MCF 10A (cell line): ENCODE data around the gene CDH12. TPM values are rescaled to one million over a fixed set of nuclear protein-coding genes. Genes with fewer than 3 reads are reported as not detected.
A peak's percentile ranks its signal among the peaks of the same experiment; 100 is the strongest.
"Not testable (repeated sequence)": the region's sequence is repeated elsewhere in the genome, so short reads cannot be mapped to it uniquely, and the experiment has no call there.

ENCODE experiments used
- BruUV-seq: library from RNA; stranded (reverse); fragments of 400-500 nt; replicated peaks from 2 replicates; lab custom pipeline; 2021; lab: Mats Ljungman, UMichigan
- CTCF ChIA-PET: fragments of 300-600 bp; sonication (Branson Sonifier 250); formaldehyde crosslinking; extraction: SDS; loops from one replicate; lab custom pipeline; 2021; ENCODE audit warnings: antibody characterized with exemption, inconsistent platforms; lab: Yijun Ruan, JAX
- POLR2A ChIA-PET: fragments of 300-600, 350-650 bp; sonication (Branson Sonifier 250); formaldehyde crosslinking; extraction: SDS; loops from one replicate; lab custom pipeline; 2020; ENCODE audit warnings: antibody characterized with exemption, inconsistent platforms; lab: Yijun Ruan, JAX
- DNase-seq: peaks from one replicate; pipeline ENCODE4 v3.0.0-alpha.2; 2018; ENCODE audit not compliant: unreplicated experiment
- H3K27ac Mint-ChIP-seq: one replicate; pipeline ENCODE4 v1.8.0; 2022; ENCODE audit warnings: mild to moderate bottlenecking, low read depth, mixed read lengths; ENCODE audit not compliant: unreplicated experiment
- H3K27me3 Mint-ChIP-seq: one replicate; pipeline ENCODE4 v1.8.0; 2022; ENCODE audit warnings: mixed read lengths; ENCODE audit not compliant: insufficient read depth, unreplicated experiment
- H3K36me3 Mint-ChIP-seq: one replicate; pipeline ENCODE4 v1.8.0; 2022; ENCODE audit warnings: mild to moderate bottlenecking, moderate library complexity, mixed read lengths; ENCODE audit not compliant: insufficient read depth, unreplicated experiment
- H3K4me1 Mint-ChIP-seq: one replicate; pipeline ENCODE4 v1.8.0; 2022; ENCODE audit warnings: mixed read lengths; ENCODE audit not compliant: insufficient read depth, unreplicated experiment
- H3K4me3 Mint-ChIP-seq: one replicate; pipeline ENCODE4 v1.8.0; 2022; ENCODE audit warnings: mild to moderate bottlenecking, moderate library complexity, mixed read lengths; ENCODE audit not compliant: unreplicated experiment
- H3K9me3 Mint-ChIP-seq: one replicate; pipeline ENCODE4 v1.8.0; 2022; ENCODE audit warnings: mixed read lengths; ENCODE audit not compliant: unreplicated experiment
- CTCF ChIP-seq: fragments of 200-600 bp; IDR thresholded peaks from one replicate; pipeline ENCODE4 v1.8.0; 2022; ENCODE audit warnings: antibody characterized with exemption, mild to moderate bottlenecking; ENCODE audit not compliant: unreplicated experiment
- intact Hi-C: fragments of 100-400 bp; cut with micrococcal nuclease; formaldehyde crosslinking; loops from 2 replicates; pipeline ENCODE4 v1.14.1; 2022
- total RNA-seq: library from RNA; stranded (reverse); gene quantifications from 2 replicates; pipeline ENCODE4 v1.2.3, GENCODE V29; 2022

Gene CDH12
- total RNA-seq, 1 experiment from 2014 or later: not detected

GRCh38 chr5:22896152-22896551, 43.0 kb upstream of the CDH12 start:
- H3K9me3 Mint-ChIP-seq: peaks cover 10% of the 10 kb centered on the region
- ChIA-PET CTCF (no interaction called here), POLR2A (interaction anchor here (1.2 to 3.8 kb wide), 3 partner anchors 12 to 132 kb away, joined by 4 to 27 read pairs (median 6); no protein-coding TSS in a partner anchor)
- no peak overlapping the region for H3K4me3 Mint-ChIP-seq
- no TSS peak for BruUV-seq
- H3K36me3 Mint-ChIP-seq: peaks cover 12% of the 10 kb centered on the region
- H3K27me3 Mint-ChIP-seq: no peaks in the 10 kb centered on the region
- peak overlapping the region; percentile 91 for H3K27ac Mint-ChIP-seq
- no peak for TF ChIP-seq CTCF
- intact Hi-C loops: loop anchor here (10.0 kb wide), 1 partner anchor 119 kb away; no protein-coding TSS in a partner anchor
- peak; percentile 50 for DNase-seq
- peaks cover 35% of the 10 kb centered on the region for H3K4me1 Mint-ChIP-seq

GRCh38 chr5:22892441-22892840, 39.3 kb upstream of the CDH12 start:
- DNase-seq: peak; percentile 89
- no TSS peak for BruUV-seq
- Mint-ChIP-seq H3K4me1 (peaks cover 54% of the 10 kb centered on the region), H3K27me3 (no peaks in the 10 kb centered on the region), H3K27ac (peak overlapping the region; percentile 92), H3K9me3 (peaks cover 22% of the 10 kb centered on the region), H3K4me3 (no peak overlapping the region), H3K36me3 (peaks cover 12% of the 10 kb centered on the region)
- ChIA-PET POLR2A (interaction anchor here (0.6 to 2.6 kb wide), 12 partner anchors 10 to 574 kb away, joined by 3 to 26 read pairs (median 4); no protein-coding TSS in a partner anchor), CTCF (interaction anchor here (0.6 to 1.4 kb wide), 5 partner anchors 16 to 251 kb away, joined by 3 to 5 read pairs (median 3); no protein-coding TSS in a partner anchor)
- intact Hi-C loops: loop anchor here (10.0 kb wide), 1 partner anchor 122 kb away; no protein-coding TSS in a partner anchor
- TF ChIP-seq CTCF: no peak

- Mint-ChIP-seq H3K9me3 (peaks cover 16% of the 10 kb centered on the region), H3K36me3 (peaks cover 8% of the 10 kb centered on the region), H3K27me3 (no peaks in the 10 kb centered on the region), H3K4me3 (no peak overlapping the region), H3K4me1 (peaks cover 39% of the 10 kb centered on the region), H3K27ac (peak overlapping the region; percentile 92)
- peak; percentile 46 for DNase-seq
- peak; percentile 31 for TF ChIP-seq CTCF
- no TSS peak for BruUV-seq
- CTCF ChIA-PET: interaction anchor here (1.0 kb wide), 1 partner anchor 138 kb away, joined by 3 read pairs; no protein-coding TSS in a partner anchor
- intact Hi-C loops: loop anchor here (1.0 to 10.0 kb wide), 5 partner anchors 125 to 1075 kb away; no protein-coding TSS in a partner anchor
- POLR2A ChIA-PET: interaction anchor here (0.9 kb wide), 1 partner anchor 18 kb away, joined by 4 read pairs; no protein-coding TSS in a partner anchor
Measured at GRCh38 chr5:22889720-22890119, 36.6 kb upstream of the CDH12 start.

DNA sequence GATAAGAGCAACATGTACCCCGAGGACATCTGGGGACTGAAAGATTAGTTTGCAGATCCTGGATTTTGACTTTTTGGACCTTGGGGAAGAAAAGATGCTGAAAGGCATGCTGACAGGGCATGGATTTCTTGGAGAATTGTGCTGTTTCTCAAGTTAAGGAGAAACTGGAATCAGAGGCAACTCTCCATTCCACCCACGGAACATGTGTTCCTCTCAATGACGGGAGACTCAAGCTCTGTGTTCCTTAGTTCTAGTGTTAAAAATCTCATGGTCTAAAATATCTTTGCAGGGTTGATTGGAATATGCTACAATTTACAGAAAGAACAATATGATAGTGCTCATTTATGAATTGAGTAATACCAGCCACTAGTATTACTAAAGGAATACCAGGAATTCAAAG, 34.4 kb upstream of the CDH12 start:
- CTCF ChIA-PET: interaction anchor here (0.9 to 1.1 kb wide), 2 partner anchors 263 to 343 kb away, joined by 3 read pairs; no protein-coding TSS in a partner anchor
- Mint-ChIP-seq H3K36me3 (peaks cover 6% of the 10 kb centered on the region), H3K27me3 (no peaks in the 10 kb centered on the region)

GRCh38 chr5:22858911-22859310, 5.8 kb upstream of the CDH12 start:
- POLR2A ChIA-PET, H3K4me3 Mint-ChIP-seq, H3K27ac Mint-ChIP-seq, DNase-seq, H3K4me1 Mint-ChIP-seq, BruUV-seq, H3K27me3 Mint-ChIP-seq, intact Hi-C loops, H3K36me3 Mint-ChIP-seq, H3K9me3 Mint-ChIP-seq: not testable (repeated sequence)
- CTCF ChIA-PET: interaction anchor here (0.6 kb wide), 1 partner anchor 269 kb away, joined by 3 read pairs; no protein-coding TSS in a partner anchor

More for the DNA sequence above, 34.4 kb upstream of the CDH12 start:
- intact Hi-C loops: loop anchor here (10.0 kb wide), 1 partner anchor 1073 kb away; no protein-coding TSS in a partner anchor
- DNase-seq: no peak
- BruUV-seq: no TSS peak
- H3K4me1 Mint-ChIP-seq: peaks cover 34% of the 10 kb centered on the region
- no peak overlapping the region for H3K4me3 Mint-ChIP-seq
- TF ChIP-seq CTCF: no peak
- POLR2A ChIA-PET: interaction anchor here (0.6 kb wide), 2 partner anchors 258 to 1136 kb away, joined by 3 read pairs; no protein-coding TSS in a partner anchor
- H3K9me3 Mint-ChIP-seq: peaks cover 16% of the 10 kb centered on the region
- H3K27ac Mint-ChIP-seq: no peak overlapping the region
